ENCODE measurements around the gene ZNF555.

Gene ZNF555

DNA sequence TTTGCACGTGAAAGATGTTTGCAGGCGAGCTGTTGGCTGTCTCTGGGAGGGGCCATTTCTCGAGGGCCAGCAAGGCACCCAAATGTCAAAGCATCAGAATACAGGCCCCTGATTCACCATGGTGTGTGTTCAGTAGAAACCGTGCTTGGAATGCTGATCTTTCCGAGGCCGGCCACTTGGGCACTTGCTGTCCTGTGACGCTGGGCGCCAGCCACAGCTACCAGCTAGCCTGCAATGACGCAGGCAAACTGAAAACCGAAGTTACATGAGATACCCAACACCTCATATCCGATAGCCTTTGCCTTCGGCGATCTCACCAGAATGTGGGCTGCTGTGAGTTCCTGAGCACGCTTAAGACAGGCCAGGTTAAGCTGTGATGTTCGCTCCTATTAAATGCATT, 44.0 kb upstream of the ZNF555 start:
- no peak for TF ChIP-seq CTCF (conservative IDR thresholded peaks at IDR 0.05)
- H3K27ac ChIP-seq, result peak overlapping the region; percentile 90

GRCh38 chr19:2798158-2798685, 43.1 kb upstream of the ZNF555 start:
- H3K27ac ChIP-seq, result peak overlapping the region; percentile 15; the same call in 1 of the 2 replicates
- no peak for TF ChIP-seq CTCF (conservative IDR thresholded peaks at IDR 0.05)

DNA sequence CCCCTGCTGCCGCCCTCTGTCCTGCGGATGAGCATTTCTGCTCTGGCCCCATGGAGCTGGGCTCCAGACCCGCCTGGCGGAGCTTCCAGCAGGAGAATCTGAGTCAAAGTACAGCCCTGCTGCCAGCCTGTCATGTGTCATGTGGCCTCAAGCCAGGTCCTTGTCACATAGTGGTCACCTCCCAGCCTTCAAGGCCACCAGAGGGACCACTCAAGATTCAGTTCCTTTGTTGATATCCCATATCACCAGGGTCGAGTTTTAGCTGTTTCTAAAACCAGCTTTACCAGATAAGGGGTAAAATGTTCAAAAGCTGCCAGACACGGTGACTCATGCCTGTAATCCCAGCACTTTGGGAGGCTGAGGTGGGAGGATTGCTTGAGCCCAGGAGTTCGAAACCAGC, 42.5 kb upstream of the ZNF555 start:
- H3K27ac ChIP-seq, result peak overlapping the region; percentile 15; the same call in 1 of the 2 replicates
- TF ChIP-seq CTCF (conservative IDR thresholded peaks at IDR 0.05), result no peak

DNA sequence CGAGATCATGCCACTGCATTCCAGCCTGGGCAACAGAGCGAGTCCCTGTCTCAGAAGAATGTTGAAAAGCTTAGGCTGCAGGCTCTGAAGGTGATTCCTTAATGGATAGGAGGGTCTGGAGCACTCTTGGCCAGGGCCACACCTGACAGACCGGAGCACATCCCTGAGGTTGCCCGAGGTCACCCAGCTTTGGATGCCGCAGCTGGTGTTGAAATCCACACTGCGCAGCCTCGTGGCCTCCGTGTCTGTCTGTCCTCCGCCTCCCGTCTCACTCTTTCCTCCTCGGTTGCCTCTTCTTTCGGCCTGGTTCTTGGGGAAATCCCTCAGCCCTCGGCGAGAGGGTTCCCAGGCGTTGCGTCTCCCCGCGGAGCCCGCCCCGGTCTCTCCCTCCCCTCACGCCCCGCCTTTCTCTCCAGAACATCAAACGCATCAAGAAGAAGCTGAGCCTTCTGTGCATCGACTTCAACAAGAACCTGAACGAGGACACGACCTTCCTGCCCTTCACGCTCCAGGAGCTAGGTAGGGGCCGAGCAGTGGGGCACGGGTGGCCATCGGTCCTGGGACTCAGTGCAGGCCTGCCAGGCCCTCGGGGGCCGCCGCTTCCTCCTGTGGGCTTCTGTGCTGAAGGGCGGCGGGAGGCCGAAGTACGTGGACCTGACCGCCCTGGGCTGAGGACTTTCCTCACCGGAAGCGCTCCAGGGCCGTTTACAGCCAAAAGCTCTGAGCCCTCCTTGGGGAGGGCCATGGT, 41.8 kb upstream of the ZNF555 start:
- H3K27ac ChIP-seq, result no peak overlapping the region
- no peak for TF ChIP-seq CTCF (conservative IDR thresholded peaks at IDR 0.05)

- no peak overlapping the region for H3K27ac ChIP-seq
- no peak for TF ChIP-seq CTCF (conservative IDR thresholded peaks at IDR 0.05)
Measured at GRCh38 chr19:2800506-2800905, 40.8 kb upstream of the ZNF555 start.

DNA sequence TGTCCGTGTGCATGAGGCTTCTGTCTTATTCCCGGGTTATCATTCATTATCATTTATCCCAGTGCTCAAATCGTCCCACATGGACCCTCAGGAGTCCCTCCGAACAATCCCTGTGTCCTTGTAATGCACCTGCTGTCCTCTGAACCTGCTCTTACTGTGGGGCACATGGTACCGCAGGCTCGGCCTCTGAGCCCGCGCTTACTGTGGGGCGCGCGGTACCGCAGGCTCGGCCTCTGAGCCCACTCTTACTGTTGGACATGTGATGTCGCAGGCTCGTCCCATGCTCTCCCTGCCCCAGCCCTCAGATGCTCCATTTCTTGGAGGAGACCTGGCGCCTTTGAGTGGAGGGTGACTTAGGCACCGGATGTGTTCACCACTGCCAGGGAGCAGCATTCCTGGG, 38.4 kb upstream of the ZNF555 start:
- no peak overlapping the region for H3K27ac ChIP-seq
- TF ChIP-seq CTCF (conservative IDR thresholded peaks at IDR 0.05), result no peak

- H3K27ac ChIP-seq, result no peak overlapping the region
- no peak for TF ChIP-seq CTCF (conservative IDR thresholded peaks at IDR 0.05)
Measured at GRCh38 chr19:2803486-2804155, 37.7 kb upstream of the ZNF555 start.

All from VCaP (cell line).